GM19372 (cell line): ENCODE results near the gene NATD1.

Experiments
- ATAC-seq: cut with Tn5 transposase; IDR thresholded peaks from one replicate; pipeline ENCODE4 v1.9.1; 2021; ENCODE audit warnings: mild to moderate bottlenecking, low read depth, moderate library complexity; ENCODE audit not compliant: unreplicated experiment

NATD1 gene

DNA sequence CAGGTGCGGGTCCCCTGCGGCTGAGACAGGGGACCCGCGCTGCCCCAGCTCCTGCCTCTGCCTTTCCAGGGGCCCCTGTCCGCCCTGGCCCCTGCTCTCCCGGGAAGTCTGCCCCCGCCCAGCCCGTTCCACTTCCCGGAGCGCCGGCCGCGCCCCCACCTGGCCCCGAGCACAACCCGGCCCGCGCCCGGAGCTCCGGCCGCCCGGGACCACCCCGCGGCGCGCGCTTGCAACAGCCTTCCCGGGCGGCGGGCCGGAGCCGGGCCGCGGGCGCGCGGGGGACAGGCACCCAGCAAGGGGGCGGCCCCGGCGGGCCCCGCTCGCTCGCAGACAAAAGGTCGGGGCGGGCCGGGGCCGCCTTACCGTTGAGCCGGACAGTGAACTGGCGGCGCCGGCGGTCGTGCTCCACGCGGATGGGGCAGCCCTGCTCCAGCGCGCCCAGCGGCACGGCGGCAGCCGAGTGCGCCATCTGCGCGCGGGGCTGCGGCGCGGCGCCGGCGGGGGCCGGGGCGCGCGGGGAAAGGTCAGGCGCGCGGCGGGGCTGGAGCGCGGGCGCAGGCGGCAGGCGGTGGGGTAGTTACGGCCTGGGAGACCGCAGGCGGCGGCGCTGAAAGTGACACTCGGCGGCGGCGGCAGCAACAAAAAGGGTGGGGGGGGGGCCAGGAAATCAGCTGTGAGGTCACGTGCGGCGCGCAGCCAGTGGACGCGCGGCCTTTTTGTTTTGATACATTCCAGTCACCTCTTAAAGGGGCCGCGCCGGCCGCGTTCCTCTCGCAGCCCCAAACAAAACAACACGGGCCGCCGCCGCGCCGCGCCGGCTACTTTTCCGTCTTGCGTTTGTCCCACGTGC, at the start of gene NATD1:
Gene NATD1 (minus strand): TSS at position 615 of the 850 bp plus-strand sequence. CDS start 146 bp downstream, at position 469.
- ATAC-seq: peak; percentile 71

DNA sequence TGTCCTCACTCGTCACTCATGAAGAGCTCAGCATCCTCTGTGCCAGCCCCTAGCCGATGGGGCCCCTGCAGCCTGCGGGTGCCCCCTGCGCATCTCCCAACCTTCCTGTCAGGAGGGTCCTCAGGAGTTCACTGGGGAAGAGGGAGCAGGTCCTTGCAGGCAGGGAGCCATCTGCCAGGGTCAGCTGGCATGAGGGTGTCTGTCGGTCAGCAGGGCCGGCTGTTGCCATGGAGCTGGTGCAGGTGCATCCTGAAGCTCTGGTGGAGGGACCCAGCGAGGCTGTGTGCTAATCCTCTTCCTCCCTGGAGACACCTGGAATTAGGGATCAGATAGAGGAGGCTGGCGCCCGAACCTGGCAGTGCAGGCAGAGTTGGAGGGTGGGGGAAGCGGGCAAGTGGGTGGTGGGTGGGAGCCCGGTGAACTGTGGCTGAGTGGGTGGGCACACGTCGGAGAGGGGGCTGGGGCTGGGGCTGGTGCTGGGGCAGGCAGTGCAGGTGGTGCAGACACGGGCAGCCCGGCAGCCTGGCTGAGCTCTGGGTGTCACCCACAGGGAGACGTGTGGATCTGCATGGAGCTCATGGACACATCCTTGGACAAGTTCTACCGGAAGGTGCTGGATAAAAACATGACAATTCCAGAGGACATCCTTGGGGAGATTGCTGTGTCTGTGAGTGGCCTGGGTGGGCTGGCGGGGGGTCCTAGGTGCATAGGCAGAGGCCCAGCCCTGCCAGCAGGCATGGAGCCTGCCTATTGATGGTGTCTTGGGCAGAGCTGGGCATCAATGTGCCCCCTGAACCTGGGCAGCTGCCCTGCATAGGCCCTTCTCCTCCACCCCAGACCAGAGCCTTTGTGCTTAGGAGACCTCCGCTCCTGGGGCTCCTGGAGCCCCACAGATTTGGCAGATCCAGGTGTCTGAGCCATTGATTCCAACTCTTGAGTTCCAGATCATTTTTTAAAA, 48.7 kb upstream of the NATD1 start:
- no peak for ATAC-seq

DNA sequence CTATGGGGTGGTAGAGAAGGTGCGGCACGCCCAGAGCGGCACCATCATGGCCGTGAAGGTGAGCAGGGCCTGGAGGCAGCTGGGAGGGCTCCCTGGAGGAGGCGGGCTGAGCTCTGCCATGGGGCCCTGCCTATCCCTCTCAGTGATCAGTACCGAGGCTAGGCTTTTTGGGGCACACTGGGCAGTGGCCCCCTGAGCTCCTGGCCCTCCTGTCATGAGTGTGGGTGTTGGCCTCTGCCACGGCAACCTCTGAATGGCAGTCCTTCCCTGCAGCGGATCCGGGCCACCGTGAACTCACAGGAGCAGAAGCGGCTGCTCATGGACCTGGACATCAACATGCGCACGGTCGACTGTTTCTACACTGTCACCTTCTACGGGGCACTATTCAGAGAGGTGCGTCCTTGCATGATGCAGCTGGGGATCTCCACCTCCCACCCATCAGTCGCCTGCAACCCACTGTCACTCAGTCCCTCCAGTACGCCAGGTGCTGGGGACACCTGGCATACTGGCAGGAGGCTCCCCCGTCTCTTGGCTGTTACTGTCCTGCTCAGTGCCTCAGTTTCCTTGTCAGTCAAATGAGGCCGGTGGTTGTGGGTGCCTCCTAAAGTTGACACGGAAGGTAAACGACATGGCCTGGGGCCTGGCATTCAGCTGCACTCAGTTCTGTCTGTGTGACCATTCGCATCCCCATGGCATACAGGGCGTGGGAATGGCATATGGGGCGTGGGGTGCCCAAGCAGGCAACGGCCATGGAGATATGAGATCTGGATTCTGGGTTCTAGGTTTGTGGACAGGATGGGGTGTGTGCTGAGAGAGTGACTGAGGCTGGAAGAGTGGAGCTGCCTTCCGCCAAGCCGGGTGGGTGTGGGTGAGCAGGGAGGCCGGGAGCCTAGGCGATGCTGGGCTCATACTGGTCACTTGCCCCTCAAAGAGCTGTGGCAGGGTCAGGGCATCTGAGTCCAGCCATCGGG, 47.7 kb upstream of the NATD1 start:
- no peak for ATAC-seq

DNA sequence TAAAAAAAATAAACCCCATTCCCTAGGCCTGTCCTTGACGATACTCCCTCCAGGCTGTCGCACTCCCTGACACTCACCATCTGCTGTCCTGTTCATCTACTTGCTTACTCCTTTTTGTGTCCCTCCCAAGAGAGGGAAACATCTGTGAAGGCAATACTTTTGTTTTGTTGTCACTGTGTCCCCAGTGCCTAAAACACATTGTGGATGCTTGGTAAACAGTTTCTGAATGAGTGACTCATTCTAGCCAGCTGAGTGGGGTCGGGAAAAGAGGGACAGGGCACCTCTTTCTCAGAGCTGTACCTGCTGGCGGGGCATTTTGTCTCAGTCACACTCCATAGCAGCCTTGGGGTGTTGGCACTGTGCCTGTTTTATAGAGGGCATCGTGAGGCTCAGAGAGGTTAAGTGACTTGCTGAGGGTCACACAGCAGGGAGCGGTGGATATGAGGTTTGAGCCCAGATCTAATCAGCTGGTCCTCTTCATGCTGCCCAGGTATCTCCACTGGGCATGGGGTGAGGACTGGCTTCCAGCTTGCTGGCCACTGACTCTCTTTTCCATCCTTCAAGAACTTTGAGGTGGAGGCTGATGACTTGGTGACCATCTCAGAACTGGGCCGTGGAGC, 46.9 kb upstream of the NATD1 start:
- ATAC-seq: no peak

- ATAC-seq: no peak
Measured at GRCh38 chr17:21298983-21299519, 45.8 kb upstream of the NATD1 start.

GRCh38 chr17:21298056-21298982, 45.1 kb upstream of the NATD1 start:
- no peak for ATAC-seq

DNA sequence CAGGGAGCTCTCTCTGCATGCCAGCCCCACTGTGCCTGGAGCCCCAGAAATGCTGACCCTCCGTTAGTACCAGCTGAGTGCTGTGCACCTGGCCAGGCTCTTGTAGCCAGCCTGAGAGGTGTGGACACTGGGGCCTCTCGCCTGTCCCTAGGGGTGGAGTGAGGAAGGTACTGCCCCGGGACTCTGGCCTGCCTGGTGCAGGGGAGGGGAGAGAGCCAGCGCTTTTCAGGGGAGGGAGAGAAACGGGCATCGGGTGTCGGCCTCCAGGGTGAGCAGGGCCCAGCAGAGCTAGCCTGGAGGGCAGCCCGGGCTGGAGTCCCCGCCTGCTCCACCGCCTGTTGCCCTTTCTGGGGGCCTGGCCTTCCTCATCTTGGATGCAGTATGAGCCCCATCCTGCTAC, 44.4 kb upstream of the NATD1 start:
- ATAC-seq: no peak

- no peak for ATAC-seq
Measured at GRCh38 chr17:21297026-21297520, 43.9 kb upstream of the NATD1 start.

DNA sequence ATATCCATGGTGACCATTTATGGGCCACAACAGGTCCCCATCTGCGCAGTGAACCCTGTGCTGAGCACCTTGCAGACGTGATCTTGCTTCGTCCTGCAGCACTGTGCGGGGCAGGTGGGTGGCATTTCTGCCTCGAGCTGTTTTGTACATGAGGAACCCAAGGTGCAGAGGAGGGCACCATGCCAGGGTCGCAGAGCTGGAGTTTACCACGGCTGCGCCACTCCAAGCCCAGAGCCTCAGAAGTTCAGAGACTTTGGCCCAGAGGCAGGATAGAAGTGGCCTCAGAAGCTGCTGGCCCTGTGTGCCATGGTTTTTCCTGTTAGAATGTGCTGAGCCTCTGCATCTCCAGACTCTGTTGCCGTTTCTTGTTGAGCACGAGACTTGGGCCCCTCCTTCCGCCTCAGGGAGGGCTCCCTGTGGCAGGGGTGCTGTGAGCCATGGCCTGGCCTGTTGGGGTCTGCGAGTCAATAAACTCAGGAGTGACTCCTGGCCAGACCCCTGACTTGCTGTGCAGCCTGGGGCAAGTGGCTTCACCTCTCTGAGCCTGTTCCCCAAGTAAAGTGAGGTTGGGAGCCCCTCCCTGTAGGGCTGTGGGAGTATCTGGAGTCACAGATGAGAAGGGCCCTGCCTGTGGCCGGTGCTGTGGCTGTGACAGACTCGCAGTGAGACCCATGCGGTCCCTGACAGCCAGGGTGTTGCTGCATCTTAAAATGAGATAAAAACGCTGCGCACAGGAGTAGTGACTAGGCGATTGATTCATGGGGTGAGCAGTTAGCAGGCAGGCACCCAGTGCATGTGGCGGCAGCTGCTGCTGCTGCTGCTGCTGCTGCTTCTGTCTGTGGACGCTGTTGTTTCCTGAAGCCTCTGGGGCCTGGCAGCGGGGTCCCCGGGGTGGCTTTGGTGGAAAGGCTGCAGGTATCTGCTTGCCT, 43.2 kb upstream of the NATD1 start:
- ATAC-seq: no peak

DNA sequence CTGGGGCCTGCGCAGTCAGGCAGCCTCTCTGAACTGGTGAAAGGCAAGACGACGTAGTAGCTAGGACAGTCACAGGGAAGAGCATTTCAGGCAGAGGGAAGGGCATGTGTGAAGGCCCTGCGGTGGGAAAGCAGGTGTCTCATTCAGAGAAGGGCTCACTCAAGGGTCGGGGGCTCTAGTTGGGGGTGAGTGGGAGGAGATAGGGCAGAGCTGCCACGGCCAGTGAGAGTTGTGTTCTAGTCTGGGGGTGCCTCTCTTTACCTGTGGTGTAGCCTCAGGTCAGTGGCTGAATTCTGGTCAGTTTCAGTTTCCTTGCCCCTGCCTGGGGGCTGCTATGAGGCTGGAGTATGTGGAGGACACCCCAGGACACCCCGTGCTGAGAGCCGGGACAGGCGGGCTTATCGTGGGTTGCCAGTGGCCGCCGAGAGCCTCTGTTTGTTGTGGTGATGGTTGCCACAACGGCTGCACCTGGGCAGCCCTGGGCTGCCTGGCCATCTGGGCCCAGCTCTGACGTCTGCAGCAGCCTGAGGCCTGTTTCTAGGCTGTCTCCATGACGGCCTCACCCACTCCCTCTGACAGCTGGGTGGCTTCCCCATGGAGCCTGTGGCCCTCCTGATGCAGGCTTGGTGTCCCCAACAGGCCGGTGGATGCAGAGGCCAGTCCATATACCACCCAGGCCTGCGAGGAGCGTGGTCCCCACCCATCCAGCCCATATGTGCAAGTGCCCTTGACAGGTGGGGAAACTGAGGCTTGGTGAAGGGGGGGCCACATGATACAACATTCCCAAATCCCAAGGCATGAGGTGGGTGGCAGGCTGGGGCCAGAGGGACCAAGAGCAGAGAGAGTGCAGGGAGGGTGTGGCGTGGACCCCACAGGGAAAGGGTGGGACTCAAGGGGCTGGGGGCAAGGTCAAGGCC, 42.1 kb upstream of the NATD1 start:
- no peak for ATAC-seq

DNA sequence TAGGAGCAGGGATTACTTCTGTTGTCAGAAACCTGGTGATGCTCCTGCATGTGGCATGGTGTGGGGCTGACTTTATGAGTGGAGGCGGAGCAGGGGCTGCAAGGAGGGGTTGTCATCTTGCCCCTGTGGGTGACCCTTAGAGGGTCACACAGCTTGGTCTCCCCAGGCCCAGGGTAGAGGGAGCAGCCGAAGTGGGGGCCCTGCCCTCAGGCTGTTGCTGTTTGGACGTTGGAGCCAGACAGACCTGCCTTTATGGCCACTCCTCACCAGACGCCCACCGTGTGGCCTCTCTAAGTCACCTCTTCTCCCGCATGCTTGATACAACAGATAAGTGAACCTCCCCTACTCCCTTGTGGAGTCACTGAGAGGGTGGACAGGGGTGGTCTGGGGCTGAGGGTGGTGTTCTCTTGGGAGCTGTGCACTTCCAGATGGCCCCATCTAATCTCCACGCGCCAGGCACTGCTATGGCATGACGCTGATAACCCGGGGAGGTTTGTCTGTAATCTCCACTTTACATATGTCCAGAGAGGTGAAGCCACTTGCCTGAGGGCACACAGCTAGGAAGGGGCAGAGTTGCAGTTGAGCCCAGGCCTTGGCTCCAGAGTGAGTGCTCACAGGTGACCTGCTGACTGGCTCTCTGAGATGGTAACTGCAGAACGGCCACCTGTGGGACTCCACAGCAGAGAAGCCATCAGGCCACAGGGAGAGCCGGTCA, 41.3 kb upstream of the NATD1 start:
- ATAC-seq: no peak

DNA sequence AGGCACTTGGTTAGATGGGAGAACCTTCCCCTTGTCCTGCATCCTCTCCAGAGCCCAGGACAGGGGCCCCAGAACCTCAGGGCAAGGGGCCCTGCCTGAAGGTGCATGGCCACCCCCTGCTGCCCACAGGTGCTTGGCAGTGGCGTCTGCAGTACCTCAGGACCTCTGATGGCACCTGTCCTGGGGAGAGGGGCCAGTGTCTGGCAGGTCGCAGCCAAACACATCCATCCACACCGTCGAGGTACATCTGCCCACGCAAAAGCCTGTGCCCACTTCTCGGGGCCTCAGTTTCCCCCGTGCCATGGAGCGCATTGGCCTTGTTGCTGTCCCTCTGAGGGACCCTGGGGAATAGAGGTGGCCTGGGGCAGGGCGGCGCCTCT, 40.6 kb upstream of the NATD1 start:
- no peak for ATAC-seq

- ATAC-seq: no peak
Measured at GRCh38 chr17:21292867-21293830, 39.9 kb upstream of the NATD1 start.

DNA sequence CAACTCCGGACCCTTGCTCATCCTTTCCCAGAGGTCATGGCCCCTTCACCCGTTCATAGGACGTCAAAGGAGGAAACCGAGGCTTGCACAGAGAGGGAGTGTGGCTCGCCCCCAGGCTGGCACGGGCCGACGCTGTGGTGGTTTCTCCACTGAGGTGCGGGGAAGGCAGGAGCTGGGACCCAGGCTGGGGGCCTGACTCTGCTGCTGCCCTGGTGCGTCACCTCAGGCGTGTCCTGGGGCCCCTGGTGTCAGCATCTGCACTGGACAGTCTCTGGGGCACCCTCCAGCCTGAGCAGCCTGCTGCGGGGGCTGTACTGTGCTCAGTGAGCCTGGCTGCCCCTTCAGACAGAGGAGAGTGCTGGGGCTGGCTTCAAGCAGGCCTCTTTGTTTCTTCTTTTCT, 38.7 kb upstream of the NATD1 start:
- no peak for ATAC-seq
